Measurements from ENCODE around the gene PLEKHG3.

Gene PLEKHG3

DNA sequence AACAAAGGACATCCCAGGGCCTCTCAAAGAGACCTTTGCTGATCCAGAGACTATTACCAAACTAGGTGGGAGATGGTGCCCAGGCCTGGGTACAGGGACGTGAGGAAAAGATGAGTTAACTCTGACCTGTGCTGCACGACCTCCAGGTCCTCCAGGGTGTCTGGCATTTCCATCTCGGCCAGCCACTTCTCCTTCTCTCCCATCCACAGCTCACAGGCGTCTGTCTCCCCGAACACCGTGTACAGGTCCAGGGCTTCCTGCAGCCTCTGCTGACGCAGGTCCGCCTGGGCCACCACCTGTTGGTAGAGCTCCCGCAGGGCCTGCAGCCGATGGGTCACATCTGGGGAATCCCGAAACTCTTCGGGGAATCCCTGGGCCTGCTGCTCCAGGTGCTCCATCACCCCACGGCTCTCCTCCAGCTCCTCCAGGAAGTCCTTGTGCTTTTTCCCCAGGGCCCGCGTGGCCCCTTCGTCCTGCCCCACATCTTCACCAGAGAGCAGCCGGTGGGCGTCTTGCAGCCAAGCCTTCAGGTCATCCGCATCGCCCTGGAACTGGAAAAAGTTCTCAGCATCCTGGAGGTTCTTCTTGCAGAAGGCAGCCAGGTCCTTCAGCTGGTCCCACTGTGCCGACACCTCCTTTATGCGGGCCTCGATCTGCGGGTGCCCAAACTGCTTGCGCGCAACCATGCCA, 88.8 kb downstream of the PLEKHG3 start:
- 96% methylated on average over 26 of the region's 26 CpGs for WGBS

DNA sequence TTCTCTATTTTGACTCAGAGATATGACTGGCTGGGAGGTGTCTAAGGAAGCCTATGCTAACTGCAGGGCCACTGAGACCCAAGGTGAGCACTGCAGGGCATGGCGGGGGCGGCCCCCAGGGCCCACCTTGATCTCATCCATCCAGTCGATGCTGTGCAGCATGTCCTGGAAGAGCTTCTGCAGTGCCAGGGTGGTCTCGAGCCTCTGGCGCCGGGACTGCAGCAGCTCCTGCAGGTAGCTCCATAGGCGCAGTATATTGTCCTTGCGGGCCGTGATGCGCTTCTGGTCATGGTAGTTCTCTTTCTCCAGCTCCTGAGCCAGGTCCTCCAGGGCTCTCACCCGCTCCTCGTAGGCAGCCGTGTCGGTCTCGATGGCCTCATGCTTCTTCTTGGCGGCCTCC, 91.0 kb downstream of the PLEKHG3 start:
- Histone ChIP-seq H3K9me3 (ENCODE audit: insufficient read depth, low read depth, low read length) (no peaks in the 10 kb centered on the region), H3K9ac (ENCODE audit: low read depth, low read length) (no peak overlapping the region), H3K27ac (ENCODE audit: low read depth, low read length) (no peak overlapping the region), H3K36me3 (ENCODE audit: insufficient read depth, low read length) (no peaks in the 10 kb centered on the region), H3K4me3 (ENCODE audit: low read length) (no peak overlapping the region), H3K4me1 (ENCODE audit: insufficient read depth, low read length) (peaks cover 9% of the 10 kb centered on the region; the same call in 1 of the 2 replicates), H3K27me3 (ENCODE audit: insufficient read depth, low read length) (no peaks in the 10 kb centered on the region)
- WGBS, result 95% methylated on average over 16 of the region's 16 CpGs

More for the DNA sequence above, 88.8 kb downstream of the PLEKHG3 start:
- H3K9me3 ChIP-seq (ENCODE audit: insufficient read depth, low read depth, low read length), result no peaks in the 10 kb centered on the region
- no peak overlapping the region for H3K4me3 ChIP-seq (ENCODE audit: low read length)
- no peak overlapping the region for H3K9ac ChIP-seq (ENCODE audit: low read depth, low read length)
- no peaks in the 10 kb centered on the region for H3K27me3 ChIP-seq (ENCODE audit: insufficient read depth, low read length)
- no peak overlapping the region for H3K27ac ChIP-seq (ENCODE audit: low read depth, low read length)
- no peaks in the 10 kb centered on the region for H3K36me3 ChIP-seq (ENCODE audit: insufficient read depth, low read length)
- peaks cover 19% of the 10 kb centered on the region; the same call in 1 of the 2 replicates for H3K4me1 ChIP-seq (ENCODE audit: insufficient read depth, low read length)

DNA sequence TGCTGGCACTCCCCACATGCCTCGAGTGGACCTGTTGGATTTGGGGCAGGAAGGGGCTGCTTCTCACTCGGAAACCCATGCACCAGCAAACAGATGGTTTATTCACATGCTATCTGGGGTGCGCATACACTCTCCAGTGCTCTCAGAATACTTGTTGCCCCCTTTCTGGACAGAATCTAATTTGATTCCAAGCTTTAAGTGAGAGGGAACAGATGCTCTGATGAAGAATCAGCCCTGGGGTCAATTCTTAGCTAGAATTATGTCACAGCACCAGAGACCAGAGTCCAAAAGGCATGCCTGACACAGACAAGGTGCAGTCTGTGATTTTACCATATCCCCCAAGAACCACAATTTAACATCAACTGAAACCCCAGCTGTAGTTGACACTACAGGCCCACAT, 91.7 kb downstream of the PLEKHG3 start:
- no peaks in the 10 kb centered on the region for H3K36me3 ChIP-seq (ENCODE audit: insufficient read depth, low read length)
- H3K27me3 ChIP-seq (ENCODE audit: insufficient read depth, low read length), result no peaks in the 10 kb centered on the region
- H3K9me3 ChIP-seq (ENCODE audit: insufficient read depth, low read depth, low read length), result no peaks in the 10 kb centered on the region
- no peak overlapping the region for H3K27ac ChIP-seq (ENCODE audit: low read depth, low read length)
- H3K4me3 ChIP-seq (ENCODE audit: low read length), result no peak overlapping the region
- peaks cover 3% of the 10 kb centered on the region; the same call in 1 of the 2 replicates for H3K4me1 ChIP-seq (ENCODE audit: insufficient read depth, low read length)
- WGBS, result 89% methylated on average over 3 of the region's 3 CpGs
- H3K9ac ChIP-seq (ENCODE audit: low read depth, low read length), result no peak overlapping the region

DNA sequence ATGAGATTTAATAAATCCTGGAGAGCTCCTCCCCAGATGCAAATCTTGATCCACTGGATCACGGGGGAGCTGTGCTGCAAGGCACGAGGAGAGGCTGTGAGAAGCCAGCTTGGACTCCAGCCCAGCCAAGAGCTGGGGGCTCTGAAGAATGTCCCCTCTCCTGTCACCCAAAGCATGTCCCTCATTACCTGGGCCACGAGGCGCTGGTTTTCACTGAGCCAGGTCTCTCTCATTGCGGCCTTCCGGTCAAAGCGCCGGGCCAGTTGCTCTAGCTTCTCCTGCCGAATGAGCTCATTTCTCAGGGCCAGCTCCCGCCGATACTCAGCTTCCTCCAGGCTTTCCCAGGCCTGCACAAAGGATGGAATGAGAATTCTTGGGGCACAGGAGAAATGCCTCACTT, 92.1 kb downstream of the PLEKHG3 start:
- no peaks in the 10 kb centered on the region for H3K4me1 ChIP-seq (ENCODE audit: insufficient read depth, low read length)
- WGBS, result 92% methylated on average over 11 of the region's 11 CpGs
- no peak overlapping the region for H3K9ac ChIP-seq (ENCODE audit: low read depth, low read length)
- H3K4me3 ChIP-seq (ENCODE audit: low read length), result no peak overlapping the region
- no peaks in the 10 kb centered on the region for H3K36me3 ChIP-seq (ENCODE audit: insufficient read depth, low read length)
- no peak overlapping the region for H3K27ac ChIP-seq (ENCODE audit: low read depth, low read length)
- no peaks in the 10 kb centered on the region for H3K9me3 ChIP-seq (ENCODE audit: insufficient read depth, low read depth, low read length)
- H3K27me3 ChIP-seq (ENCODE audit: insufficient read depth, low read length), result no peaks in the 10 kb centered on the region

DNA sequence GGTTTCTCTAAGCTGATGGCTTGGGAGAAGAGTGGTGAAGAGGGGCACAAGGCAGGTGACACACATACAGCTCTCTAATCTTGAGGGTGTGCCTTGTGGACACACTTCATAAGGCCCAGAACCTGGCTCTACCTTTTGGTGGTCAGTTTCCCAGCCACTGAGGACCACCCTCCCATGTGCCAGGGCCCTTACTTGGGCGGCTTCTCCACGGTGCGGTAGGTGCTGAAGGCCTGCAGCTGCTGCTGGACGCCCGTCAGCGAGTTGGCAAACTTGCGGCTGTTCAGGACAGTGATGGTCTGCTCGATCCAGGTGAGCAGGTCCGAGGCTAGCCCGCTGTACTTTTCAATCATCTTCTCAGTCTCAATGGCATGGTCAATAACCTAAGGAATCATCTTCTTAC, 95.3 kb downstream of the PLEKHG3 start:
- 95% methylated on average over 10 of the region's 10 CpGs for WGBS
- no peaks in the 10 kb centered on the region for H3K4me1 ChIP-seq (ENCODE audit: insufficient read depth, low read length)
- H3K27ac ChIP-seq (ENCODE audit: low read depth, low read length), result no peak overlapping the region
- no peaks in the 10 kb centered on the region for H3K36me3 ChIP-seq (ENCODE audit: insufficient read depth, low read length)
- no peaks in the 10 kb centered on the region for H3K27me3 ChIP-seq (ENCODE audit: insufficient read depth, low read length)
- H3K4me3 ChIP-seq (ENCODE audit: low read length), result no peak overlapping the region
- H3K9ac ChIP-seq (ENCODE audit: low read depth, low read length), result no peak overlapping the region
- H3K9me3 ChIP-seq (ENCODE audit: insufficient read depth, low read depth, low read length), result no peaks in the 10 kb centered on the region
